Fibroblast of skin of right biceps (primary cell): Measurements from ENCODE around the gene CREB3.

Experiments used
- DNase-seq: peaks from one replicate; pipeline ENCODE4 v3.0.0-alpha.2; 2013

Gene CREB3

DNA sequence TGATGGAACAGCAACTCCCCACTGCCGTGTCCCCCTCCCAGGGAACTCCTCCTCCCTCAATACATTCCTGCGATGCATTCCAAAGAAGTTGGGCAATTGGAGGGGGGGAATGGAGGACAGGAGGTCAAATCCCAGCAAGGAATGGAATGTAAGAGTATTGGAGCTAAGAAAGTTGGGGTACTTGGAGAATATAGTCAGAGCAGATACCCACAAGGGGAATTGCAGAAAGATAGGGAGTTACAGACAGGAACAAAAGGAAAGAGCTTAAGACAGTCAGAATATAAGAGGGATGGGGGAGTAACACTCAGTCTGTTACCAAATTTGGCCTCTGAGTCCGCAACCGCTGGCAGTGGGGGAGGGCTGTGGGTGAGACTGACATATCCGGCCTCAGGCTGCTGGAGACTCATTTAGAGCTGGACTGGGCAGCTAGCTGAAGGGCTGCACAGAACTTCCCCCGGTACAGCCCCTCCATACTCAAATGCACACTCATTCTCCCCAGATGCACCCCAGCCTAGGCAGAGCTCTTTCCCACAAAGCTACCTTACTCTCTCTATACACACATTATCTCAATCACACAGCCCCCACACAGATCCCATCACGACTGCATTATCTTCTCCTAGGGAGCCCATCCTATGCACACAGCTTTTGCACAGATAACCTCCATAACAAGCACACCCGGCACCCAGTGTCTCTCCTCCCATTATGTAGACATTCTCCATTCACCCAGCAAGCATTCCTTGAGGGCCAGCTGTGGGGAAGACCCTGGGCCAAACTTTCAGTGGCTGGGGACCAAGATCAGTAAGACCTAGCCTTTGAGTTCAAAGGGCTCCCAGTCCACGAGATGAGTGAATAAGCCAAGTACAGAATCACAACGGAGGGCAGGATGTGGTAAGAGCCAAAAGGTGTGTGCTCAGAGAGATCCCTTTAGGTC is 4.2 kb upstream of the CREB3 start:
- DNase-seq: peak; percentile 96

DNA sequence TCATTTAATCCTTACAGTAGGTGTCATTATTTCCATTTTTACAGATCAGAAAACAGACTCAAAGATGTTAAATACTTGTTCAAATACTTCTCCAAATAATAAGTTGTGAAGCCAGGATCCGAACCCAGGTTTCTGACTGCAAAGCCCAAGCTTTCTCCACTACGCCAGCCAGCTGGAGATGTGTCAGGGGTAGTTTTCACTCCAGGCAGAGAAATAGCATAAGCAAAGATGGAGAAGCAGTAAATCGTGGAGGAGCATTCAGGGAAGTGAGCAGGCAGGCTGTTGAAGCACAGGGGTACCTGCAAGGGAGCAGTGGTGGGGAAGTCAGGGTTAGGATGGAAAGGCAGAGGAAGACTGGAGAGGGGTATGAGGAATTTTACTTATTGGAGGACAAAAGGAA is 3.4 kb upstream of the CREB3 start:
- no peak for DNase-seq

GRCh38 chr9:35729700-35730485 is 2.6 kb upstream of the CREB3 start:
- DNase-seq: peak; percentile 94

DNA sequence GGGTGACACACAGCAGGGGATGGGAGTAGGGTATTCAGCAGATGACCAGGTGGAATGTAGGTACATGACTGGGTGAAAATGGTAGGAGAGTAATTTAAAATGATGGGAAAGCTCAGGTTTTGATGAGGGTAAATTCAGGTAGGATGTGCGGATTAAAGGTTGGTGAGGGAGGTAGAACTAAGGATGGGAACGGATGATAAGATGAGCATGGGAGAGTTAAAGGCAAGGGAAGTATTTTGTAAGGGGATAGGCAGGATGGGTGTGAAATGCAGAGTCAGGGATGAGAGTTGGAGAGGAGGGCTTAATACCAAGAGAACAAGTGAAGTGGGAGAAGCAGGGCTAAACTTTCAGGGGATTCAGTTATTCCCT is 2.0 kb upstream of the CREB3 start:
- DNase-seq: no peak

DNA sequence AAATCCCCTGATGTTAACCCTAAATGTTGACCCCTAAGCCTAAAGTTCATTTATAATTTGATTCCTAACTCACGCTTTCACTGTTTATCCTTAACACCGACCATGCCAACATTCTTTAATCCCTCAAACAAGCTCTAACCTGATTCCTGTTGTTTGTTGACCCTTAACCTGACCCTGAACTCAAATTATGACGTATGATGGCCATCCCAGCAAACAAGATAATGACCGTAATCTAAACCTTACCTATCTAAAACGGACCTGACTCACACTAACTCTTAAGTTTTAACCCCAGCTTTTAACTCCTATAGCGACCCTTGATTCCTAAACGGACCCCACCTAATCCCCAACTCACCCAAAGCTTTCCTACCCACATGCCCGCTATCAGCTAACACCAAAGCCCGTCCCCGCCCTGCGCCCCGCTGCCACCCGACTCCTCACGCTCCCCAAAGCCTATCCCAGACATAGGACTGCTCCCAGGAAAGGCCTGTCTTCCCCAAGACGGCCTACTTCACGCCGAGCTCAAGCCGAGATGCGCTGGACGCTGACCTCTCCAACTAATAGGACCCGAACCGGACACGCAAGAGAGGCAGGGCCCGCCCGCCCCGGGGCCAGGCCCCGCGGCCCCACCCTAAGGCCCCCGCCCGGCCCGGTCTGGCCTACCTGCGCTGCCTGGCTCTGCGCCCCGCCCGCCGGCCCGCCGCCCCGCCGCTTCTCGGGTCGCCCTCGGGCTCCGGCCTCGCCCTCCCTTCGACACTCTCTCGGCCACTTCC is 866 bp upstream of the CREB3 start:
- peak; percentile 23 for DNase-seq

DNA sequence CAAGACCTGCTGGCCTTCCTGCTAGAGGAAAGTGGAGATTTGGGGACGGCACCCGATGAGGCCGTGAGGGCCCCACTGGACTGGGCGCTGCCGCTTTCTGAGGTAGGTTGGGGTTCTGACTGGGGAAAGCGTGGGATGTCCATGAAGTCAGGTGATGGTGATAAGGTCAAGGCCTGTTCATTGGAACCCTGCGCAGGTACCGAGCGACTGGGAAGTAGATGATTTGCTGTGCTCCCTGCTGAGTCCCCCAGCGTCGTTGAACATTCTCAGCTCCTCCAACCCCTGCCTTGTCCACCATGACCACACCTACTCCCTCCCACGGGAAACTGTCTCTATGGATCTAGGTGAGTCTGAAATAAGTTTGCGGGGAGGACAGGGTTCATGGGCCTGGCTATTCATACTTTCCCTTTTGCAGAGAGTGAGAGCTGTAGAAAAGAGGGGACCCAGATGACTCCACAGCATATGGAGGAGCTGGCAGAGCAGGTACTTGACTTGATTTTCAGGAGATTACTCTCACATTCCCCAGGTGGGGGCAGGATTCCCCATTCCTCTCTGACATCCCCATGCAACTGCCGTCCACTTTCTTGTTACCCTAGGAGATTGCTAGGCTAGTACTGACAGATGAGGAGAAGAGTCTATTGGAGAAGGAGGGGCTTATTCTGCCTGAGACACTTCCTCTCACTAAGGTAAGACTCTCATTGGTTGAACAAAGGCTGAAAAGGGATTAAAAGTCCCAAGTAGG is 505 bp downstream of the CREB3 start:
- DNase-seq: peak; percentile 68

DNA sequence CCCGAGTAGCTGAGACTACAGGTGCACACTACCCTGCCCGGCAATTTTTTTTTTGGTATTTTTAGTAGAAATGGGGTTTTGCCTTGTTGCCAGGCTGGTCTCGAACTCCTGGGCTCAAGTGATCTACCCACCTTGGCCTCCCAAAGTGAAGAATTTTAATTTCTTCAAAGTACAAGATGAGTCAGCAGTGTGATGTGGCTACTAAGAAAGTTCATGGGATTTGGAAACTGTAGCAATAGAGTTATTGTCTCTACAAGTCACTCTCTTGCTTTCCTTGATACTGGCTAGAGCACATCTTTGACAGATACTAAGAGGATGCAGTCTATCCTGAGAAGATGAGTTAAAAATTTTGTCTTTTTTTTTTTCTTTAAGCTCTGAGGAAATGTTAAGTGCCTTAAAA is 1.6 kb downstream of the CREB3 start:
- no peak for DNase-seq

DNA sequence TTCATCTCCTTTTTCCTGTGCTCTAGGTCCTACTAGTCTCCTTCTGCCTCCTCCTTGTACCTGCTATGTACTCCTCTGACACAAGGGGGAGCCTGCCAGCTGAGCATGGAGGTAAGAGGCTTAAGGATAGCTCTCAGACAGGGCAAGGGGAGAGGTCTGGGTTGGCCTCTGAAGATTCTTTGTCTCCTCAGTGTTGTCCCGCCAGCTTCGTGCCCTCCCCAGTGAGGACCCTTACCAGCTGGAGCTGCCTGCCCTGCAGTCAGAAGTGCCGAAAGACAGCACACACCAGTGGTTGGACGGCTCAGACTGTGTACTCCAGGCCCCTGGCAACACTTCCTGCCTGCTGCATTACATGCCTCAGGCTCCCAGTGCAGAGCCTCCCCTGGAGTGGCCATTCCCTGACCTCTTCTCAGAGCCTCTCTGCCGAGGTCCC is 3.8 kb downstream of the CREB3 start:
- peak; percentile 70 for DNase-seq

DNA sequence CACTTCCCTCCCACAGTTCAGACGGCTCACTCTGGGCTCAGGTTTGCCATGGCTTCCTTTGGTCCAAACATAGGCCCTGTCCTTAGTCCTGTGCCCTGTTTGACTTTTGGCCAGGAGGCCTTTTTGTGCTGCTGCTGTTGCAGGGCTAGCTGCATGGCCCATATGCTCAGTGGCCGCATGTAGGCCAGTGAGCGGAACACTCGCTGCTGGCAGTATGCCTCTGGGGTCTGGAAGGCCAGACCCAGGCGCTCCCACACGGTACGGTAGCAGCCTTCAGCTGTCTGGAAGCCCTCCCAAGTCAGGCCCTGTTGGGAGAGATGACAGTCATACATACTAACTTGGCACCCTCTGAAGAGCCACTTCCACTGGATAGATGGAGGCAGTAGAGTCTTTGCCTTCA is 4.7 kb downstream of the CREB3 start:
- DNase-seq: no peak

- no peak for DNase-seq
Measured at GRCh38 chr9:35738186-35738585, 5.7 kb downstream of the CREB3 start.

GRCh38 chr9:35738924-35739323 is 6.5 kb downstream of the CREB3 start:
- no peak for DNase-seq

GRCh38 chr9:35740243-35740642 is 7.8 kb downstream of the CREB3 start:
- DNase-seq: no peak

DNA sequence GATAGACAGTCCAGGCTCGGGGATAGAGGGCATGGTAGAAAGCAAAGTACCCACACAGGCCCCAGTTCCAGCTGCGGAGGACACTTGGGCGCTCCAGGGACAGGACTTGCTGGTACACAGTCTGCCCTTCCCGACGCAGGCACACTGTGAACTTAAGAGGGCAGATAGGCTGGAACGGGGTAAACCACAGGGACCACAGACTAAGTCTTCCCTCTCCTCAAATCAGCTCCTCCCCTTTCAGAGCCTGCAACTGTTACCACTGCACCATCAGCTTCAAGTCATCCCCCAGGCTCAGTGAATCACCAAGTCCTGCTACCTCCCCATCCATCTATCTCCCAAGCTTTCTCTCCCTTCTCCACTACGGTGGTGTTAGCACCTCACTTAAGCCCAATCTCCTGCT is 9.3 kb downstream of the CREB3 start:
- no peak for DNase-seq

DNA sequence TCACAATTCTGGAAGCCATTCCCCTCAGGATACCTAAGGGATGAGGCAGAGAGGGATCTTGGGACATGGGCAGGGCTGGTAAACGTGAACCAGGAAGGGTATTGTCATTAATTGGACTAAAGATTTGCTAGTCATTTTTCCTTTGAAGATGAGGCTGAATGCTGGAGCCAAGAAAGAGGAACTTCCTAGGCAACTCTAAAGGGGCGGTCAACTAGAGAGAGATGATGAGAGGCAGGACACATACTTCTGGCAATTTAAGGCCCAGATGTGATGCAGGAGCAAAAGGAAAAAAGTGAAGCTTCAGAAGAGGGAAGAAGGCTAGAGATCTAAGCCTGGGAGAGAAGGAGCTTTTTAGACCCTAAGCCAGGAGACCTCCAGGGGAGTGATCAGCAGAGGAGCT is 11.0 kb downstream of the CREB3 start:
- no peak for DNase-seq

DNA sequence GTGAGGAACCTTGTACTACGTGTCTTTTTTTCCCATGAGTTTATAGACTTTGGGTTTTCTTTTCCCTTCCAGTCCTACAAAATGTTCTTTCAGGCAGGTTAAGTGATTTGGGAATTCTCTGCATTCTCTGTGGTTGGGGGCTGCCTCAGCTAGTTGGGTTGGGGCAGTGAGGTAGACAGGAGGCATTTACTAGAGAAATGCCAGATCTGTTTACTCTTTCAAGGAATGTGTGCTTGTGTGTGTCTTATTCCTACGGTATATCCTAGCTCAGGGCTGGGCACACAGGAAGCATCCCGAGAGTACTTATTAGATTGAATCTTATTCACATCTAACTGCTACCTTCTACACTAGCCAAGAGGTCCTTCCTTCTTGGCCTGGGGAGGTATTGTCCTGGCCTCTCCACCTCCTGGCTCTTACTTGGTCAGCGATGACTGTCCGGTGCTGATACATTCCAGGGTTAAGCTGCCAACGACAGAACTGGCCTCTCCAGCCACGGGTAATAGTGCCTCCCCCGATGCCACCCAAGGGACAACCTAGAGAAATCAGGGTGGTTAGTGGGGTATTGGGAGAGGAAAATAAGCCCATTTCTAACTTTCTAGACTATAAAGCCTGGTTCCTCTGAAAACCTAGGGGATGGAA is 11.5 kb downstream of the CREB3 start:
- no peak for DNase-seq

DNA sequence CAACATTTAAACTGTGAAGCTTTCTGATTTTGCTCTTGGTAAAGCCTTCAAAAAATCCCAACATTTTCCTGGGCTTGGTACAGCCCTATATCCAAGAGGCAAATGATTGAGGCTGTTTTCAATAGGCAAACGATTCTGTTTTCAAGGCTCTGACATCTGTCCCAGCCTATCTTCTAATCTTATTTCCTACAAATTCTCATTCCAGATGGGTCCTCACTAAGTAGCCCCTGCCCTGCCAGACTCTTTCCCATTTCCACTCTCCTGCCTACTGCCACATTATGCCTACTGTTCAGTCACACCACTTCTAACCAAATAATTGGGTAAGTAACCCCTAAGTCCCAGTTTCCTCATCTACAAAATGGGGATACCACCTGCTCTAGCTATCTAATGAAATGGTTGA is 13.1 kb downstream of the CREB3 start:
- no peak for DNase-seq

GRCh38 chr9:35746583-35746982 is 14.1 kb downstream of the CREB3 start:
- DNase-seq: no peak

DNA sequence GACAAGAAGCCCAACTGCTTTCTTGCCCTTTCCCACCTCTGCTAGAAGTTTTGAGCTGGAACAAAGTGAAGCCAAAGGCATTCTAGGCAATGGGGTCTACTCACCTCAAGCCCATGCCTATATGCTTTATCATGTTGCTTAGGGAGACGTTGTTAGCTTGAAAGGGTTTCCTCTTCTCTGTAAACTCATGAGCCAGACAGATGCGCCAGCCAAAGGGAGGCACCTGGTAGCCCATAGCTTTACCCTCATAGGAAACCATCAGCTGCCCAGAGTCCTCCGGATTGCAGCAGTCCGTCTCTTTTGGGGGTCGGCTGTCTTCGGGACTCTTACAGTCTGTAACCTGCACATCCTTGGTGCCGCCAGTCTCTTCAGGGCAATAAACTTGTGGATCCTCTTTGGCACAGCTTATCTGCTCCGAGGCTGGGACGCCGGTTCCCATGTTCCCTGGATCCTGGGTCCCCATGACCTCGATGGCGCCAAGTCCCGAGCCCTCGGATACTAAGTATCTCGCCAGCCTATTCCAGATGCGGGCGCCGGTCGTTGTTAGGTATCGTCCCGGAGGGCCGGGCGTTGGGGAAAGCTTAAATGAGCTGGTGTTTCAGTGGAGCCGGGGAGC is 15.9 kb downstream of the CREB3 start:
- DNase-seq: no peak

- peak; percentile 67 for DNase-seq
Measured at GRCh38 chr9:35748858-35749514, 16.5 kb downstream of the CREB3 start, which contains the start of the genes GBA2 and RGP1. Gene GBA2, minus strand, starts transcription at chr9:35749228. Its CDS starts 524 bp downstream, at chr9:35748704. Gene RGP1, plus strand, starts transcription at chr9:35749287. Its CDS starts 469 bp downstream, at chr9:35749756.

- no peak for DNase-seq
Measured at GRCh38 chr9:35749515-35750255, 17.2 kb downstream of the CREB3 start.
